ES-I3 (cell line): Measurements from ENCODE around the gene PRRC2B.
"Not testable (repeated sequence)": the region's sequence is repeated elsewhere in the genome, so short reads cannot be mapped to it uniquely, and the experiment has no call there.

Experiments
- H3K36me3 ChIP-seq: 2 replicates; pipeline ENCODE4 v1.6.1; 2013; ENCODE audit warnings: mild to moderate bottlenecking, low read length, control low read depth, moderate library complexity; ENCODE audit not compliant: insufficient read depth
- H3K4me1 ChIP-seq: 2 replicates; pipeline ENCODE4 v1.6.1; 2013; ENCODE audit warnings: mild to moderate bottlenecking, control low read depth, low read length; ENCODE audit not compliant: insufficient read depth
- H3K9ac ChIP-seq: 2 replicates; pipeline ENCODE4 v1.6.1; 2013; ENCODE audit warnings: low read depth, mild to moderate bottlenecking, low read length, moderate library complexity
- H3K9me3 ChIP-seq: 2 replicates; pipeline ENCODE4 v1.6.1; 2013; ENCODE audit warnings: mild to moderate bottlenecking, low read length, moderate library complexity; ENCODE audit not compliant: control insufficient read depth, insufficient read depth

Gene PRRC2B

DNA sequence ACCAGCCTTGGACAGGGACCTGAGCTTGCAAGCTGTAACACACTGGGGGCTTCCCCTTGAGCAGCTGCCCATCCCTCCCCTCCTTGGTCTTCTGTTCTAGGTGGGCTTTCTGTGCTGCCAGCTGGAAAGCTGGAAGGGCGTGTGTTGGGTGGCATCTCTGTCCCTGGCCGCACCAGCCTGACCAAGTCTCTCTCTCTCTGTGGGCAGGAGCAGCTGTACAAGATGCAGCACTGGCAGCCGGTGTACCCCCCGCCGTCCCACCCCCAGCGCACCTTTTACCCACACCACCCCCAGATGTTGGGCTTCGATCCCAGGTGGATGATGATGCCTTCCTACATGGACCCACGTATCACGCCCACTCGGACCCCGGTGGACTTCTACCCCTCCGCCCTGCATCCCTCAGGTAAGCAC, 76.7 kb downstream of the PRRC2B start:
- no peaks in the 10 kb centered on the region for H3K4me1 ChIP-seq
- peaks cover 52% of the 10 kb centered on the region for H3K36me3 ChIP-seq
- H3K9me3 ChIP-seq, result no peaks in the 10 kb centered on the region
- no peak overlapping the region for H3K9ac ChIP-seq

DNA sequence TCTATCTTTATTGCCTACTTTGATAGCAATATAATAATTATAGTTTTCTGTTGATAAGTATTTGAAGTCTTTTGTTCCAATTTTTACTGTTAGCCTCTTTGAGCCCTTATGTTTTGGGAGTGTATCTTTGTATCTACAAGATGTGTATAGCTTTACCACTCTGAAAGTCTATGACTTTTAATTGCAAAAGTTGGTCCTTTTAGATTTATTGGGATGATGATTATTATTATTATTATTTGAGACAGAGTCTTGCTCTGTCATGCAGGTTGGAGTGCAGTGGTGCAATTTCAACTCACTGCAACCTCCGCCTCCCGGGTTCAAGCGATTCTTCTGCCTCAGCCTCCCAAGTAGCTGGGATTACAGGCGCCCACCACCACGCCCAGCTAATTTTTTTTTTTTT, 78.2 kb downstream of the PRRC2B start:
- H3K9ac ChIP-seq, H3K4me1 ChIP-seq, H3K9me3 ChIP-seq: not testable (repeated sequence)
- H3K36me3 ChIP-seq, result peaks cover 43% of the 10 kb centered on the region

DNA sequence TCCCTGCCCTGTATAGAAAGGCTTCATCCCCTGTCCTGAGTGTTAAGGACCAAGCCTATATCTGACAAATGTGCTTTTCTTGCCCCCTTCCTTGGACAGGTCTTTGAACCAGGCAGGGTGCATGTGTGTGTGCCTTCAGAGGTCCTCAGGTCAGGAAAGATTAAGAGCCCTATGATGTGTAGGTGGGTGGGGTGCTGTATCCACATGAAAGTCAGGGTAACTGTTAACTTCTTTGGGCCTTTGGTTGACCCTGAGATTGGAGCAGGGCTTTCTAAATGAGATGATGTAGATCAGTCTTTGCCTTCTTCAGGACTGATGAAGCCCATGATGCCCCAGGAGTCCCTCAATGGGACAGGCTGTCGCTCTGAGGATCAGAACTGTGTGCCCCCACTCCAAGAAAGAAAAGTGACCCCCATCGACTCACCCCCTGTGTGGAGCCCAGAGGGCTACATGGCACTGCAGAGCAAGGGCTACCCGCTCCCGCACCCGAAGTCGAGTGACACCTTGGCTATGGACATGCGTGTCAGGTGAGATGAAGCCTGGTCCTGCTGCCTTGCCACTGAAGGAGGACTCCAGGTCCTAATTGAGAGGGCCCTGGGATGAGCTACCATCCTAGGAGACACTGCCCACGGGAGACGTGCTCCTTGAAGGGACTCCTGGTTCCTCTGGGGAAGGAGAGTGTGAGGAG, 79.5 kb downstream of the PRRC2B start:
- Histone ChIP-seq H3K36me3 (peaks cover 43% of the 10 kb centered on the region), H3K4me1 (no peaks in the 10 kb centered on the region), H3K9ac (no peak overlapping the region), H3K9me3 (no peaks in the 10 kb centered on the region)

DNA sequence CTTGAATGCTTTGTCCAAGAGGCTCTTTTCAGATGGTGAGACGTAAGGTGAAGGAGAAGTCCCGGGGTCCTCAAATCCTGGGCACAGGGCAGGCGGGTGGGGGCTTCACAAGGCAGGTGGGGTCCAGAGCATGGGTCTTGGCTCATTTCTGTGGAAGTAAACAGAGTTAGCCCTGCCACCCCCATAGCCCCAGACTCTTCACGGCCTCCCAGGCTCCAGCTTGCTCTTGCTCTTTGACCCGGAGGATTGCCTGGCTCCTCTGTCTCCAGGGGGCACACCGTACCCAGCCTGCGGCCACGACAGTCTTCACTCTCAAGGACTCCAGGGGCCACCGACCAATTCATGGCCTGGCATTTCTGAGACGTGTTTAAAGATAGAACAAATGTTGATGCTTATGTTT, 80.0 kb downstream of the PRRC2B start:
- H3K9me3 ChIP-seq, result no peaks in the 10 kb centered on the region
- H3K36me3 ChIP-seq, result peaks cover 41% of the 10 kb centered on the region
- no peak overlapping the region for H3K9ac ChIP-seq
- H3K4me1 ChIP-seq, result no peaks in the 10 kb centered on the region

DNA sequence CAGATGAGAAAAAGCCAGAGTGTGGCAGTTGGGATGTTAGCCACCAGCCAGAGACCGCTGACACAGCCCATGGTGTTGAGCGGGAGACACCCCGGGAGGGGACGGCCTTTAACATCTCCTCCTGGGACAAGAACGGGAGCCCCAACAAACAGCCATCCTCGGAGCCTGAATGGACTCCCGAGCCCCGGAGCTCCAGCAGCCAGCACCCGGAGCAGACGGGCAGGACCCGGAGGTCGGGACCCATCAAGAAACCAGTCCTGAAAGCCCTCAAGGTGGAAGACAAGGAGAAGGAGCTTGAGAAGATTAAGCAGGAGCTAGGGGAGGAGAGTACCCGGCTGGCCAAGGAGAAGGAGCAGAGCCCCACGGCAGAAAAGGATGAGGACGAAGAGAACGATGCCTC, 80.8 kb downstream of the PRRC2B start:
- H3K9ac ChIP-seq, result no peak overlapping the region
- H3K9me3 ChIP-seq, result no peaks in the 10 kb centered on the region
- peaks cover 49% of the 10 kb centered on the region for H3K36me3 ChIP-seq
- H3K4me1 ChIP-seq, result no peaks in the 10 kb centered on the region

DNA sequence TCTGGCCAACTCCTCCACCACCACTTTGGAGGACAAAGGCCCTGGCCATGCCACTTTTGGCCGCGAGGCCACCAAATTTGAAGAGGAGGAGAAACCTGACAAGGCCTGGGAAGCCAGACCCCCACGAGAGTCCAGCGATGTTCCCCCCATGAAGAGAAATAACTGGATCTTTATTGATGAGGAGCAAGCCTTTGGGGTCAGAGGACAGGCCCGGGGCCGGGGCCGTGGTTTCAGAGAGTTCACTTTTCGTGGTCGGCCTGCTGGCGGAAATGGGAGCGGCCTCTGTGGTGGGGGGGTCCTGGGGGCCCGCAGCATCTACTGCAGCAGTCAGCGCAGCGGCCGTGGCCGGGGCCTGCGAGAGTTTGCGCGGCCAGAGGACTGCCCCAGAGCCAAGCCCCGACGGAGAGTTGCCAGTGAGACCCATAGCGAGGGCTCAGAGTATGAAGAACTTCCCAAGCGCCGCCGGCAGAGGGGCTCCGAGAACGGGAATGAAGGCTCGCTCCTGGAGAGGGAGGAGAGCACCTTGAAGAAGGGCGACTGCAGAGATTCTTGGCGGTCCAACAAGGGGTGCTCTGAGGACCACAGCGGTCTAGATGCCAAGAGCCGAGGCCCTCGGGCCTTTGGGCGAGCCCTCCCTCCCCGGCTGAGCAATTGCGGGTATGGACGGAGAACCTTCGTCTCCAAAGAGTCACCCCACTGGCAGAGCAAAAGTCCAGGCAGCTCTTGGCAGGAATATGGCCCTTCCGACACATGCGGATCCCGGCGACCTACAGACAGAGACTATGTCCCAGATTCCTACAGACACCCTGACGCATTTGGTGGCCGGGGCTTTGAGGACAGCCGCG, 81.4 kb downstream of the PRRC2B start:
- Histone ChIP-seq H3K9me3 (no peaks in the 10 kb centered on the region), H3K4me1 (no peaks in the 10 kb centered on the region), H3K9ac (no peak overlapping the region), H3K36me3 (peaks cover 55% of the 10 kb centered on the region)

DNA sequence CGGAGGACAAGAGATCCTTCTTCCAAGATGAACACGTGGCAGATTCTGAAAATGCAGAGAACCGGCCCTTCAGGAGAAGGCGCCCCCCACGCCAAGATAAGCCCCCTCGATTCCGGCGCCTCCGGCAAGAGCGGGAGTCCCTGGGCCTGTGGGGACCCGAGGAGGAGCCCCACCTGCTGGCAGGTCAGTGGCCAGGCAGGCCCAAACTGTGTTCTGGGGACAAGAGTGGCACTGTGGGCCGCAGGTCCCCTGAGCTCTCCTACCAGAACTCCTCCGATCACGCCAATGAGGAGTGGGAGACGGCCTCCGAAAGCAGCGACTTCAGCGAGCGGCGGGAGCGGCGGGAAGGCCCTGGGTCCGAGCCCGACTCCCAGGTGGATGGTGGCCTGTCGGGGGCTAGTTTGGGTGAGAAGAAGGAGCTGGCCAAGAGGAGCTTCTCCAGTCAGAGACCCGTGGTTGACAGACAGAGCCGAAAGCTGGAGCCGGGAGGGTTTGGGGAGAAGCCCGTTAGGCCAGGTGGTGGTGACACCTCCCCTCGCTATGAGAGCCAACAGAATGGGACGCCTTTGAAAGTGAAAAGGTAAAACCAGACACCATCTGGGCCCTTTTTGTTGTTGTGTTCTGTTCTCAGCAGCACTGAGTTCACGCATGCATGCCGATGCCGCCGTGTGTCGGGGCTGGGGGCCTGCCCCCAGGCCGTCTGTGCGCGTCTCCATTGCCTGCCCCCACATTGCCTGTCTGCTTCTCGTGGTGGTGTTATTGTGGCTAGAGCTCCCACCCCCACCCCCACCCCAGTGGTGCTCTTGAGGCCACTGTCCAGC, 82.3 kb downstream of the PRRC2B start:
- no peaks in the 10 kb centered on the region for H3K9me3 ChIP-seq
- H3K36me3 ChIP-seq, result peaks cover 58% of the 10 kb centered on the region
- no peak overlapping the region for H3K9ac ChIP-seq
- no peaks in the 10 kb centered on the region for H3K4me1 ChIP-seq

DNA sequence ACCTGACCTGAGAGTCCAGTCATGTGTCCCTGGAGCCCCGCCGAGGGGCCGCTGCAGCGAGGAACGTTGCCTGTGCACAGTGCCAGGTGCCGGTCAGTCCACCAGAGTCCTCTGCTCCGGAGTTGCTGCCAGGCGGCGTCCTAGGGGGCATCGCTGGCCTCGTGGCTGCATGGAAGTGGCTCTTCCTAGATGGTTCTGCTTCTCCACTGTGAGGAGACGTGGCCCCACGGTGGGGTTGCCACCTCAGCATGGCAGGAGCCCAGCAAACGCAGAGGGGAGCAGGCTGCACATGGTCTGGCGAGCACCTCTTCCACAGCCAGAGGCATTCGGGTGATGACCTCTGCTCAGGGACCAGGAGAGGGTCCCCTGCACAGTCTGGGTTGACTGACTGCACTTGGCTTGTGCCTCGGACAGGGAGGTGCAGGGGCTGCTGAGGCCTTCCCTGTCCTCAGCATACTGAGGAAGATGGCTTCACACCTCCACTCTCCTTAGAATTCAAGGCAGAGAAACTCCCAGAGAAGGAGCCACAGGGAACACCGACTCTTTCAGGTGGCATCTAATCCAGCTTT, 83.0 kb downstream of the PRRC2B start:
- Histone ChIP-seq H3K4me1 (no peaks in the 10 kb centered on the region), H3K9ac (no peak overlapping the region), H3K36me3 (peaks cover 55% of the 10 kb centered on the region), H3K9me3 (no peaks in the 10 kb centered on the region)

DNA sequence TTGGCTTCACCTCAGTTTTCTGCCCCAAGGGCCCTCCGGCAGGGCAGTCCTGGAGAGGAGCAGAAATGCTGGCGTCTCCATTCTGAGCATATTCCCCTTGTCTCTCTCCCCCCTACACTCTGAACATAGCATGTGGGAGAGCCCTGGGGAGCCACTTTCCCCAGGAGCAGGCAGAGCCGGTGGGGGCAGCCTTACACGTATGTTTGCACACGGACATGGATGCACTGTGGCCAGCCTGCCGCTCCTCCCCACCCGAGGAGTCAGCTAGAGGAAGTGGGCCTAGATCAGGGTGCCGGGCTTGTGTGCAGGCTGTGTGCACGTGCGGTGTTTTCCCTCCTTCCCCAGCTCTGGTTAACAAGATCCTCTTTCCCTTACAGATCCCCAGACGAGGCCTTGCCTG, 83.5 kb downstream of the PRRC2B start:
- H3K36me3 ChIP-seq, result peaks cover 55% of the 10 kb centered on the region
- H3K4me1 ChIP-seq, result no peaks in the 10 kb centered on the region
- no peak overlapping the region for H3K9ac ChIP-seq
- H3K9me3 ChIP-seq, result no peaks in the 10 kb centered on the region

DNA sequence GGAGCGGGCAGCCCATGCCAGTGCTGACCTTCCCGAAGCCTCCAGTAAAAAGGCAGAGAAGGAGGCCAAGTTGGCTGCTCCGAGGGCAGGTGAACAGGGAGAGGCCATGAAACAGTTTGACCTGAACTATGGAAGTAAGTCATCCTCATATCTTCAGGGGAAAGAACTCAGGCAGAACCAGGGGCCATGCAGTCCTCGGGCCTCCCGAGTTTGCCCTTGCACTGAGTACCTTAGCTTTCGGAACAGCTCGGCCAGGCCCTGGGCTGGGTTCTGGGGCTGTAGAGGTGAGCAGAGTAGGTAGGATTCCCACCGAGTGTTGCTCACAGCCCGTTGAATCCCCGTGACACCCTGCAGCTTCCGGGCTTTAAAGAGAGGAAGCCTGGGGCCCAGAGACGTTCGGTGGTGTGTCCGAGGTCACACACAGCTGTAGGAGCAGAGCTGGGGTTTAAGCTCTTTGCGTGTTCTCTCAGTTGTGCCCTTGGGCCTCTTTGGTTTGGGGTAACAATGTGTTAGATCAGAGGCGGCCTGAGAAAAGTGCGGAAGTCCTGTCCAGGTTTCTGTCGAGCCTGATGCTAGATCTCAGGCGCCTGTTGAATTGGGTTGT, 84.0 kb downstream of the PRRC2B start:
- Histone ChIP-seq H3K9ac (no peak overlapping the region), H3K9me3 (no peaks in the 10 kb centered on the region), H3K4me1 (no peaks in the 10 kb centered on the region), H3K36me3 (peaks cover 59% of the 10 kb centered on the region)

DNA sequence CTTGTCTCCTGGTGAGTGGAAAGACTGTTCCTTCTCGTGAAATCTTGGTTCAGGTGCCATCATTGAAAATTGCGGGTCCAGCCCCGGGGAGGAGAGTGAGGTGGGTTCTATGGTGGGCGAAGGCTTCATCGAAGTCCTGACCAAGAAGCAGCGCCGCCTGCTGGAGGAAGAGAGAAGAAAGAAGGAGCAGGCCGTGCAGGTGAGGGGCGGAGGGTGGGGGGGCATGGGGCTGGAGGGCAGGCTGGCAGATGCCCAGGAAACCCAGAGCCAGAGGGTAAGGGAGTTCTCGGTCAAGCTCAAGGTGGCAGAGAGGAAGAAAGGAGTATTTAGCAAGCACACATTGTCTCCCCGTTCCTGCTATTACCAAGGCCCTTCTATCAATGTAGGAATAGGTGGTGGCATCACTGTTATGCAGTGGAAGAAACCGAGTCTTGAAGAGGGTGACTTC, 84.6 kb downstream of the PRRC2B start:
- Histone ChIP-seq H3K4me1 (no peaks in the 10 kb centered on the region), H3K36me3 (peaks cover 59% of the 10 kb centered on the region), H3K9me3 (no peaks in the 10 kb centered on the region), H3K9ac (no peak overlapping the region)

DNA sequence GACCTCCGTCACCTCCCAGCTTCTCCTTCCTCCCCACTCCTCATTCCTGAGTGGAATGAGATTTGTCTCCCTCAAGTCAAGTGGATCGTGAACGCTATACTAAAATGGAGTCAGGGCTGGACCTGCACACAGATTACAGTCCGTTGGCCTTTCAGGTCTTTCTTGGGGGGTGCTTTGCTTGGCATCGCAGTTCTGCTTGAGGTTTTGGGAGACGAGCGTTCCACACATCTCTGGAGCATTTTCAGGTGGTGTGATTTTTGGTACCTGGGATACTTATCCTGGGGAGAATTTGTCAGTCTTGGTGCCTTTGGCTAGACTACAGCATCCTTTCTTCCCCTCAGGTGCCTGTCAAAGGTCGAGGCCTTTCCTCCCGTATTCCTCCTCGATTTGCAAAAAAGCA, 85.0 kb downstream of the PRRC2B start:
- Histone ChIP-seq H3K4me1 (no peaks in the 10 kb centered on the region), H3K9me3 (no peaks in the 10 kb centered on the region), H3K36me3 (peaks cover 59% of the 10 kb centered on the region), H3K9ac (no peak overlapping the region)

DNA sequence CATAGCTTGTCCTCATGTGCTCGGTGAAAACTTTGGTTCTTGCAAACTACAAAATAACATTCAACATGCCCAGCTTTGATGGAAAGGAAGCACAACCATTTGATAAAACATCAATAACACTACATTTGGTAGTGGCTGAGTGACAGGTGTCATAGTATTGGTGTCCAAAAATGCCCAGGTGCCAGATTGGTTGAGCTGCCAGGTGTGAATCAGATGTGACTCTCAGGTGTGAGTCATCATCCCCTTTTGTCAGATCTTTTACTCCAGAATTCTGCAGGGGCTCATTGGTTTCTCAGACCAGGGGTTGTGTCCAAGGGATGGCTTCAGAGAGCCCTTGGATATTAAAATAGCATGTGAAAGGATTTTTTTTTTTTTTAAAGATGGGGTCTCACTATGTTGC, 86.4 kb downstream of the PRRC2B start:
- H3K36me3 ChIP-seq, result peaks cover 59% of the 10 kb centered on the region
- no peak overlapping the region for H3K9ac ChIP-seq
- no peaks in the 10 kb centered on the region for H3K4me1 ChIP-seq
- H3K9me3 ChIP-seq, result no peaks in the 10 kb centered on the region
